Measurements from ENCODE around the gene EPHA6. TPM values are rescaled to one million over a fixed set of nuclear protein-coding genes. Genes with fewer than 3 reads are reported as not detected.

Gene EPHA6
- polyA plus RNA-seq, 2 of the 4 experiments (the other 2 are of a cell fraction) = 0.08 TPM

DNA sequence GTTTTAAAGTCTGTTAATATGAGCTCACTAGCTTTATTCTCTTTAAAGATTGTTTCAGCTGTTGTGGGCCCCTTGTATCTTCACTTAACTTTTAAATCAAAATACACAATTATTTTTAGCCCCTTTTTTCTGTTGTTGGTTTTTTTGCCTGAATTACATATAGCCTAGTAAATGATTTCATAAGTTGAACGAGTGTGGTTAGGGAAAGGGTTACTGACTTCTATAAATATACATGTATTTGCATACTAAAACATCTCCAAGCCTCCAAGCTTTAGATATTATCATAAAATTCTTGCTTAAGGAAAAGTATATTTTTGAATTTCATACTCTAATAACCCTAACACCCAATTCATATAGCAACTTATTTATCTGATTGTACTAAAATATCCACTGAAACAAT, 877.0 kb downstream of the EPHA6 start:
- no peak overlapping the region for H3K4me3 ChIP-seq
- H3K4me2 ChIP-seq = no peak overlapping the region
- no peaks in the 10 kb centered on the region for H3K9me3 ChIP-seq
- TF ChIP-seq MAZ (IDR thresholded peaks at IDR 0.05; ENCODE audit: borderline replicate concordance, low read depth, low read length) (no peak), ESRRA (IDR thresholded peaks at IDR 0.05; ENCODE audit: borderline replicate concordance, low read length) (no peak), SMC3 (IDR thresholded peaks at IDR 0.05) (no peak), CHD2 (IDR thresholded peaks at IDR 0.05; ENCODE audit: low read length, partially characterized antibody) (no peak), NPAS2 (CRISPR knock-in tag; IDR thresholded peaks at IDR 0.05; ENCODE audit: borderline replicate concordance) (no peak), HOXB5 (CRISPR knock-in tag; IDR thresholded peaks at IDR 0.05) (no peak), ZFP36 (IDR thresholded peaks at IDR 0.05; ENCODE audit: borderline replicate concordance, partially characterized antibody) (no peak), MAFK (IDR thresholded peaks at IDR 0.05; ENCODE audit: partially characterized antibody) (no peak), RAD21 (conservative IDR thresholded peaks at IDR 0.05 in 1 of 2, IDR thresholded peaks at IDR 0.05 in 1 of 2) (no peak), JUN (IDR thresholded peaks at IDR 0.05) (no peak), KDM5A (IDR thresholded peaks at IDR 0.05) (no peak), EHF (CRISPR knock-in tag; IDR thresholded peaks at IDR 0.05) (no peak), CHD4 (IDR thresholded peaks at IDR 0.05; ENCODE audit: borderline replicate concordance) (no peak), GATA3 (IDR thresholded peaks at IDR 0.05; ENCODE audit: borderline replicate concordance) (no peak)
- TF ChIP-seq, protein P1, sequence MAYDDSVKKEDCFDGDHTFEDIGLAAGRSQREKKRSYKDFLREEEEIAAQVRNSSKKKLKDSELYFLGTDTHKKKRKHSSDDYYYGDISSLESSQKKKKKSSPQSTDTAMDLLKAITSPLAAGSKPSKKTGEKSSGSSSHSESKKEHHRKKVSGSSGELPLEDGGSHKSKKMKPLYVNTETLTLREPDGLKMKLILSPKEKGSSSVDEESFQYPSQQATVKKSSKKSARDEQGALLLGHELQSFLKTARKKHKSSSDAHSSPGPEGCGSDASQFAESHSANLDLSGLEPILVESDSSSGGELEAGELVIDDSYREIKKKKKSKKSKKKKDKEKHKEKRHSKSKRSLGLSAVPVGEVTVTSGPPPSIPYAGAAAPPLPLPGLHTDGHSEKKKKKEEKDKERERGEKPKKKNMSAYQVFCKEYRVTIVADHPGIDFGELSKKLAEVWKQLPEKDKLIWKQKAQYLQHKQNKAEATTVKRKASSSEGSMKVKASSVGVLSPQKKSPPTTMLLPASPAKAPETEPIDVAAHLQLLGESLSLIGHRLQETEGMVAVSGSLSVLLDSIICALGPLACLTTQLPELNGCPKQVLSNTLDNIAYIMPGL (CRISPR knock-in tag; IDR thresholded peaks at IDR 0.05; ENCODE audit: borderline replicate concordance) = no peak
- TF ChIP-seq, protein P2, sequence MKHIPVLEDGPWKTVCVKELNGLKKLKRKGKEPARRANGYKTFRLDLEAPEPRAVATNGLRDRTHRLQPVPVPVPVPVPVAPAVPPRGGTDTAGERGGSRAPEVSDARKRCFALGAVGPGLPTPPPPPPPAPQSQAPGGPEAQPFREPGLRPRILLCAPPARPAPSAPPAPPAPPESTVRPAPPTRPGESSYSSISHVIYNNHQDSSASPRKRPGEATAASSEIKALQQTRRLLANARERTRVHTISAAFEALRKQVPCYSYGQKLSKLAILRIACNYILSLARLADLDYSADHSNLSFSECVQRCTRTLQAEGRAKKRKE (CRISPR knock-in tag; IDR thresholded peaks at IDR 0.05; ENCODE audit: low read depth) = no peak
- TF ChIP-seq, protein P3, sequence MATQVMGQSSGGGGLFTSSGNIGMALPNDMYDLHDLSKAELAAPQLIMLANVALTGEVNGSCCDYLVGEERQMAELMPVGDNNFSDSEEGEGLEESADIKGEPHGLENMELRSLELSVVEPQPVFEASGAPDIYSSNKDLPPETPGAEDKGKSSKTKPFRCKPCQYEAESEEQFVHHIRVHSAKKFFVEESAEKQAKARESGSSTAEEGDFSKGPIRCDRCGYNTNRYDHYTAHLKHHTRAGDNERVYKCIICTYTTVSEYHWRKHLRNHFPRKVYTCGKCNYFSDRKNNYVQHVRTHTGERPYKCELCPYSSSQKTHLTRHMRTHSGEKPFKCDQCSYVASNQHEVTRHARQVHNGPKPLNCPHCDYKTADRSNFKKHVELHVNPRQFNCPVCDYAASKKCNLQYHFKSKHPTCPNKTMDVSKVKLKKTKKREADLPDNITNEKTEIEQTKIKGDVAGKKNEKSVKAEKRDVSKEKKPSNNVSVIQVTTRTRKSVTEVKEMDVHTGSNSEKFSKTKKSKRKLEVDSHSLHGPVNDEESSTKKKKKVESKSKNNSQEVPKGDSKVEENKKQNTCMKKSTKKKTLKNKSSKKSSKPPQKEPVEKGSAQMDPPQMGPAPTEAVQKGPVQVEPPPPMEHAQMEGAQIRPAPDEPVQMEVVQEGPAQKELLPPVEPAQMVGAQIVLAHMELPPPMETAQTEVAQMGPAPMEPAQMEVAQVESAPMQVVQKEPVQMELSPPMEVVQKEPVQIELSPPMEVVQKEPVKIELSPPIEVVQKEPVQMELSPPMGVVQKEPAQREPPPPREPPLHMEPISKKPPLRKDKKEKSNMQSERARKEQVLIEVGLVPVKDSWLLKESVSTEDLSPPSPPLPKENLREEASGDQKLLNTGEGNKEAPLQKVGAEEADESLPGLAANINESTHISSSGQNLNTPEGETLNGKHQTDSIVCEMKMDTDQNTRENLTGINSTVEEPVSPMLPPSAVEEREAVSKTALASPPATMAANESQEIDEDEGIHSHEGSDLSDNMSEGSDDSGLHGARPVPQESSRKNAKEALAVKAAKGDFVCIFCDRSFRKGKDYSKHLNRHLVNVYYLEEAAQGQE (IDR thresholded peaks at IDR 0.05) = no peak
- TF ChIP-seq, protein P4, sequence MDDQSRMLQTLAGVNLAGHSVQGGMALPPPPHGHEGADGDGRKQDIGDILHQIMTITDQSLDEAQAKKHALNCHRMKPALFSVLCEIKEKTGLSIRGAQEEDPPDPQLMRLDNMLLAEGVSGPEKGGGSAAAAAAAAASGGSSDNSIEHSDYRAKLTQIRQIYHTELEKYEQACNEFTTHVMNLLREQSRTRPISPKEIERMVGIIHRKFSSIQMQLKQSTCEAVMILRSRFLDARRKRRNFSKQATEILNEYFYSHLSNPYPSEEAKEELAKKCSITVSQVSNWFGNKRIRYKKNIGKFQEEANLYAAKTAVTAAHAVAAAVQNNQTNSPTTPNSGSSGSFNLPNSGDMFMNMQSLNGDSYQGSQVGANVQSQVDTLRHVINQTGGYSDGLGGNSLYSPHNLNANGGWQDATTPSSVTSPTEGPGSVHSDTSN (IDR thresholded peaks at IDR 0.05) = no peak
- ATAC-seq (no peak), DNase-seq (ENCODE audit: low read depth in 1 of 2, low spot score in 1 of 2) (no peak), FAIRE-seq (no peak)
- H3K4me1 ChIP-seq = no peaks in the 10 kb centered on the region
- 23% methylated on average over 1 of the region's 1 CpG for WGBS (ENCODE audit: missing lambda C conversion rate)
- CTCF ChIA-PET = interaction anchor here (2.5 kb wide), 1 partner anchor 28 kb away, joined by 7 read pairs; no protein-coding TSS in a partner anchor
- H3K27ac ChIP-seq = no peak overlapping the region
- POLR2A ChIA-PET = no interaction called here

DNA sequence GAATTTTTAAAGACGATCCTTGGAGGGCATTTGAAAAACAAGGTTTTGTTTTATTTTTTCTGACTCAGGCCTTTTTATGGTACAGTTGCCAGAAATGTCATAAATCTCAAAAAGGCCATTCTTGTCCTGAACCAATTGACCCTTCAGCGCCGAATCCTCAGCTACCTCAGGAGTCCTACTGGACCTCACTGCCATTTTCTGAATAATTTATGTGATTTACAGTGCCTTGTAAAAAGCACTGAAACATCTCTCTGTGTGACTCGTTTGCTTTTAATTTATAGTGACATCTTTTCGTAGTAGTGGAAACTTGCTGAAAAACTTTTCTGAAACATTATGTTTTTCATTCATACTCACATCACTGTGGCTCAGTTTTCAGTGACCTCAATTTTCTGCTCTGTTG, 878.0 kb downstream of the EPHA6 start:
- POLR2A ChIA-PET = no interaction called here
- CTCF ChIA-PET = no interaction called here
- no peak for FAIRE-seq

More for the DNA sequence above, 878.0 kb downstream of the EPHA6 start:
- no peak overlapping the region for H3K27ac ChIP-seq
- no peak for ATAC-seq
- TF ChIP-seq BHLHE40 (IDR thresholded peaks at IDR 0.05; ENCODE audit: low read depth, low read length) (no peak), CBX2 (IDR thresholded peaks at IDR 0.05; ENCODE audit: borderline replicate concordance, low read depth) (no peak), ZFP36 (IDR thresholded peaks at IDR 0.05; ENCODE audit: borderline replicate concordance, partially characterized antibody) (no peak), RARB (CRISPR knock-in tag; IDR thresholded peaks at IDR 0.05) (no peak), ESRRA (IDR thresholded peaks at IDR 0.05; ENCODE audit: borderline replicate concordance, low read length) (no peak), POLR2A (IDR thresholded peaks at IDR 0.05; ENCODE audit: low read length) (no peak), HOXA7 (CRISPR knock-in tag; IDR thresholded peaks at IDR 0.05) (no peak), MAZ (IDR thresholded peaks at IDR 0.05; ENCODE audit: borderline replicate concordance, low read depth, low read length) (no peak)
- TF ChIP-seq, protein P5, sequence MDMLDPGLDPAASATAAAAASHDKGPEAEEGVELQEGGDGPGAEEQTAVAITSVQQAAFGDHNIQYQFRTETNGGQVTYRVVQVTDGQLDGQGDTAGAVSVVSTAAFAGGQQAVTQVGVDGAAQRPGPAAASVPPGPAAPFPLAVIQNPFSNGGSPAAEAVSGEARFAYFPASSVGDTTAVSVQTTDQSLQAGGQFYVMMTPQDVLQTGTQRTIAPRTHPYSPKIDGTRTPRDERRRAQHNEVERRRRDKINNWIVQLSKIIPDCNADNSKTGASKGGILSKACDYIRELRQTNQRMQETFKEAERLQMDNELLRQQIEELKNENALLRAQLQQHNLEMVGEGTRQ (IDR thresholded peaks at IDR 0.05) = no peak
- TF ChIP-seq, protein P6, sequence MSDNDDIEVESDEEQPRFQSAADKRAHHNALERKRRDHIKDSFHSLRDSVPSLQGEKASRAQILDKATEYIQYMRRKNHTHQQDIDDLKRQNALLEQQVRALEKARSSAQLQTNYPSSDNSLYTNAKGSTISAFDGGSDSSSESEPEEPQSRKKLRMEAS (IDR thresholded peaks at IDR 0.05) = no peak
- no peaks in the 10 kb centered on the region for H3K9me3 ChIP-seq
- H3K4me2 ChIP-seq = no peak overlapping the region
- H3K4me1 ChIP-seq = no peaks in the 10 kb centered on the region
- 55% methylated on average over 5 of the region's 5 CpGs for WGBS (ENCODE audit: missing lambda C conversion rate)
- H3K4me3 ChIP-seq = no peak overlapping the region
- DNase-seq (ENCODE audit: low read depth in 1 of 2, low spot score in 1 of 2) = no peak

Measured in A549 (cell line).